Nephron progenitor cell (in vitro differentiated cells): ENCODE measurements around the gene OSTM1.
"Not testable (repeated sequence)": the region's sequence is repeated elsewhere in the genome, so short reads cannot be mapped to it uniquely, and the experiment has no call there.

Source experiments
- DNase-seq: peaks from one replicate; pipeline ENCODE4 v3.0.0; 2021
- H3K27ac Mint-ChIP-seq: 2 replicates; pipeline ENCODE4 v1.8.0; 2021; ENCODE audit warnings: mild to moderate bottlenecking, moderate library complexity, mixed read lengths
- H3K27me3 Mint-ChIP-seq: 2 replicates; pipeline ENCODE4 v1.8.0; 2021; ENCODE audit warnings: mild to moderate bottlenecking, low read depth, mixed read lengths; ENCODE audit not compliant: poor library complexity
- H3K36me3 Mint-ChIP-seq: 2 replicates; pipeline ENCODE4 v1.8.0; 2021; ENCODE audit warnings: low read depth, mixed read lengths
- H3K4me1 Mint-ChIP-seq: 2 replicates; pipeline ENCODE4 v1.8.0; 2021; ENCODE audit warnings: mixed read lengths
- H3K4me3 Mint-ChIP-seq: 2 replicates; pipeline ENCODE4 v1.8.0; 2021; ENCODE audit warnings: mild to moderate bottlenecking, moderate library complexity, mixed read lengths
- H3K9me3 Mint-ChIP-seq: 2 replicates; pipeline ENCODE4 v1.8.0; 2021; ENCODE audit warnings: mild to moderate bottlenecking, moderate library complexity, mixed read lengths
- TF ChIP-seq, protein P1 (sequence below): fragments of 200-600 bp; sonication (generic); IDR thresholded peaks from 2 replicates; pipeline ENCODE4 v1.5.0; 2021; ENCODE audit warnings: antibody characterized with exemption

OSTM1 gene

DNA sequence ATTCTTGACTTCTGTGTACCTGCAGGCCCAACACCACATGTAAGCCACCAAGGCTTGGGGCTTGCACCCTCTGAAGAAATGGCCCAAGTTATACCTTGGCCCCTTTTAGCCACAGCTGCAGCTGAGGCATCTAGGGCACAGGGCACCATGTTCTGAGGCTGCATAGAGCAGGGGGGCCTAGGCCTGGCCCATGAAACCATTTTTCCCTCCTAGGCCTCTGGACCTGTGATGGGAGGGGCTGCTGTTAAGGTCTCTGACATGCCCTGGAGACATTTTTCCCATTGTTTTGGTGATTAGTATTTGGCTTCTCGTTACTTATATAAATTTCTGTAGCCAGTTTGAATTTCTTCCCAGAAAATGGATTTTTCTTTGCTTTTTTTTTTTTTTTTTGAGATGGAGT, 66.2 kb downstream of the OSTM1 start:
- Mint-ChIP-seq H3K36me3 (peaks cover 13% of the 10 kb centered on the region), H3K27me3 (peaks cover 9% of the 10 kb centered on the region), H3K4me1 (peaks cover 4% of the 10 kb centered on the region), H3K9me3 (peaks cover 29% of the 10 kb centered on the region), H3K4me3 (no peak overlapping the region), H3K27ac (no peak overlapping the region)
- DNase-seq = no peak
- TF ChIP-seq, protein P1, sequence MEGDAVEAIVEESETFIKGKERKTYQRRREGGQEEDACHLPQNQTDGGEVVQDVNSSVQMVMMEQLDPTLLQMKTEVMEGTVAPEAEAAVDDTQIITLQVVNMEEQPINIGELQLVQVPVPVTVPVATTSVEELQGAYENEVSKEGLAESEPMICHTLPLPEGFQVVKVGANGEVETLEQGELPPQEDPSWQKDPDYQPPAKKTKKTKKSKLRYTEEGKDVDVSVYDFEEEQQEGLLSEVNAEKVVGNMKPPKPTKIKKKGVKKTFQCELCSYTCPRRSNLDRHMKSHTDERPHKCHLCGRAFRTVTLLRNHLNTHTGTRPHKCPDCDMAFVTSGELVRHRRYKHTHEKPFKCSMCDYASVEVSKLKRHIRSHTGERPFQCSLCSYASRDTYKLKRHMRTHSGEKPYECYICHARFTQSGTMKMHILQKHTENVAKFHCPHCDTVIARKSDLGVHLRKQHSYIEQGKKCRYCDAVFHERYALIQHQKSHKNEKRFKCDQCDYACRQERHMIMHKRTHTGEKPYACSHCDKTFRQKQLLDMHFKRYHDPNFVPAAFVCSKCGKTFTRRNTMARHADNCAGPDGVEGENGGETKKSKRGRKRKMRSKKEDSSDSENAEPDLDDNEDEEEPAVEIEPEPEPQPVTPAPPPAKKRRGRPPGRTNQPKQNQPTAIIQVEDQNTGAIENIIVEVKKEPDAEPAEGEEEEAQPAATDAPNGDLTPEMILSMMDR = no peak

DNA sequence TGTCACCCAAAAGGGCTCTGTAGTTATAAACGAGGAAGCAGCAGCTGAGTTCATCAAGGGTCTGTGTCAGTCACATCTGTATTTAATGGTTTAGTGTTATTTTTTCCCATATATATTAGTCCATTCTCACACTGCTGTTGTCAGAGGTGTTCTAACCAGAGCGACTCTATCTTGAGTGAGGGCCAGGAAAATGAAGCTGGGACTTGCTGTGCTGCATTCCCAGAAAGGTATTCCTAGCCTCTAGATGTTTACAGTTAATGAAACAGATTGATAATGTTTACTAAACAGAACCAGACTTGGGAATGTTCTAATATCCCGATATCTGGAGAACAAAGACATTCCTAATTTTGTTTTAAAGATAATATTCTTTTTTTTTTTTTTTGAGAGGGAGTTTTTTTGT, 68.6 kb downstream of the OSTM1 start:
- peaks cover 29% of the 10 kb centered on the region for H3K9me3 Mint-ChIP-seq
- H3K36me3 Mint-ChIP-seq = peaks cover 13% of the 10 kb centered on the region
- no peak overlapping the region for H3K4me3 Mint-ChIP-seq
- TF ChIP-seq, protein P1 = no peak
- no peak for DNase-seq
- H3K27me3 Mint-ChIP-seq = peaks cover 13% of the 10 kb centered on the region
- H3K27ac Mint-ChIP-seq = no peak overlapping the region
- peaks cover 23% of the 10 kb centered on the region for H3K4me1 Mint-ChIP-seq

DNA sequence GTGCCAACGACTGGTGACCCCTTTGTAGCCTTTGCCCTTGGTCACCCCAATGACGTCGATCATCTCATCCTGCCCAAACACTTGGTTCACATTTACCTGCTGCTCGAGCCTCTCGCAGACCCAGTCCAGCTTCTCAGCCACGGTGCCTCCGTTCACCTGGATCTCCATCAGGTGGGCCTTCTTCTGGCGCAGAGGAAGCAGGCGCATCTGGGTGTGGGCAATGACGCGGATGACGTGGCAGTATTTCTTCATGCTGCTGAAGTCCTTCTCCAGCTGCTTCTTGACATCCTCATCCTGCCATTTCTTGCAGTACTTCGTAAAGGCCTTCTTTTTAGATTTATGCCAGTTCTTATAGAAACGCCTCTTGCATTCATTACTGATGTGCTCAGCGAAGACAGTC, 69.7 kb downstream of the OSTM1 start:
- Mint-ChIP-seq H3K36me3 (peaks cover 13% of the 10 kb centered on the region), H3K9me3 (peaks cover 28% of the 10 kb centered on the region), H3K27ac (peak overlapping the region; percentile 19), H3K4me1 (peaks cover 28% of the 10 kb centered on the region), H3K27me3 (peaks cover 13% of the 10 kb centered on the region), H3K4me3 (no peak overlapping the region)
- TF ChIP-seq, protein P1 = no peak
- no peak for DNase-seq

DNA sequence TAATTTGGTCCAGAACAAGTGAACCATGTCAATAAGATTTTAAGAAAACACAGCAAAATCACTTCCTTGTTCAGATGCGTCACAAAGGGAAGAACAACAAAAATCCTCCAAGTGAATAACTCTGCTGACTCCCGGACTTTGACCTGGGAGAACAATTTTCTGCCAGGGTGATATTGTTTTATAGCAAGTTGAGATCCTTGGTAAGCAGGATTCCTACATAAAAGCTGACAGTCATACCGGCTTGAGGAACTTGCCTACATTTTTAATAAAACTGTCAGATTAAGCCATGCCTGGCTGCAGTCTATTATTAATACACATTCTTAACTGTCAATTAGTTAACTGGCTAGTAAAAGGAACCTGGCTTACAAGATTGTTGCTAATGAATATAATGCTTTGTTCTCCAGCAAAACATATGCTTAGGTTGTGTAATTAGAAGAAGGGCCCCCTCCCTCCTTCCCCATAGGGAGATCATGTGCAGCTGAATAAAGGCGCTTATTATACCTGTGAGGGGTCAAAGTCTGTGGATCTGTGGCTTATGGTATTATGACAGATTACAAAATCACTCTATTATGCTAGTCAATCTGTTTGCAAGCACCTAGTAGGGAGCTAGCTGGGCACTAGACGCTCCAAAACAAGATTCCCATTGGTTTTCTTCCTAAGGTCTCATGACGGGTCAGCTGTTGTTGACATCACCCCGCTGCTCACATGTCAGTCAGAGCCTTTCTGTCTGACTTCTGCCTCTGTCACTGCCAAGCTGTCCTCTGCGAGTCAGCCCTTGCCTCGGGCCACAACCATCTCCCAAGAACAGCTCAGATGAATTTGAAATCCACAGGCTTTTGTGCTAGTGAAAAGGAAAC, 71.9 kb downstream of the OSTM1 start:
- peaks cover 10% of the 10 kb centered on the region for H3K27me3 Mint-ChIP-seq
- H3K27ac Mint-ChIP-seq = peak overlapping the region; percentile 43
- H3K9me3 Mint-ChIP-seq = peaks cover 7% of the 10 kb centered on the region
- no peaks in the 10 kb centered on the region for H3K36me3 Mint-ChIP-seq
- no peak for DNase-seq
- peak overlapping the region; percentile 6 for H3K4me3 Mint-ChIP-seq
- TF ChIP-seq, protein P1 = no peak
- peaks cover 48% of the 10 kb centered on the region for H3K4me1 Mint-ChIP-seq

DNA sequence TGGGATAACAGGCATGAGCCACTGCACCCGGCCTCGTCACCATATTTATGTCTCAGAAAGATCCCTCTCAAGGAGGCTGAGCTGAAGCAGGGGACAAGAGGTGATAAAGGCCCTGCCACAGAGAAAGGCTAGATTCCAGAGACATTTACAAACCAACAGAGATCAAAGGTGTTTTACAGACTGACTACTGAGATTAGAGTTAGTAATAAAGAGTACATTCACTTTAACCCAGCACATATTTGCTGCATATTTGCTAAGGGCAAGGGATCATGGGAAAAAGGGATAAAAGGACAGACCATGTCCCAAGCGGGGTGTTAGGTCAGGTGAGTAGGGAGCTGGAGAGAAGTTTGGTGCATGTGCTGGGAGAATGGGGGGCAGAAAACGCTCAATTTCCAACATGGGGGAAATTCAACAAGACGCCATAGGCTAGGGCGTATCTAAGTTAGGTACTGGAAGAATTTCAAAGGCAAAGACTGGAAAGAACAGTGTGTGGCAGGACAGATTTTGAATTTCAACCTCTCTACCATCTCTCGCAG, 72.8 kb downstream of the OSTM1 start:
- Mint-ChIP-seq H3K27ac (peak overlapping the region; percentile 43), H3K36me3 (no peaks in the 10 kb centered on the region), H3K27me3 (peaks cover 10% of the 10 kb centered on the region), H3K4me3 (no peak overlapping the region), H3K9me3 (no peaks in the 10 kb centered on the region), H3K4me1 (peaks cover 48% of the 10 kb centered on the region)
- DNase-seq = no peak
- TF ChIP-seq, protein P1 = no peak

DNA sequence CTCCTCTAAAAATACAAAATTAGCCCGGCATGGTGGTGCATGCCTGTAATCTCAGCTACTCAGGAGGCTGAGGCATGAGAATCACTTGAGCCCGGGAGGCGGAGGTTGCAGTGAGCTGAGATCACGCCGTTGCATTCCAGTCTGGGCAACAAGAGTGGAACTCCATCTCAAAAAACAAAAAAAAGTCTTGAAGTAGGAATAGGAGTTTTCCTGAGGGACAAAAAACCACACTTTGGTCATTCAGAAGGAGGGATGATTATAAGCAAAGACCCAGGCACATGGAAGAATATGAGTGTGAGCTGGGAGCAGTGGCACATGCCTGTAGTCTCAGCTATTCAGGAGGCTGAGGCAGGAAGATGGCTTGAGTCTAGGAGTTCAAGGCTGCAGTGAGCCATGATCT, 74.3 kb downstream of the OSTM1 start:
- H3K4me3 Mint-ChIP-seq, H3K9me3 Mint-ChIP-seq, DNase-seq, H3K36me3 Mint-ChIP-seq, H3K27me3 Mint-ChIP-seq, H3K27ac Mint-ChIP-seq: not testable (repeated sequence)
- H3K4me1 Mint-ChIP-seq = peaks cover 48% of the 10 kb centered on the region
